OCI-LY7 (cell line): ENCODE measurements around the gene TRANK1. TPM values are rescaled to one million over a fixed set of nuclear protein-coding genes. Genes with fewer than 3 reads are reported as not detected.

Experiments
- BruUV-seq: library from RNA; stranded (reverse); fragments of 400-500 nt; replicated peaks from 2 replicates; lab custom pipeline; 2021; lab: Mats Ljungman, UMichigan
- CTCF ChIA-PET: fragments of 300-600 bp; sonication (Branson Sonifier 250); formaldehyde crosslinking; loops from one replicate; lab custom pipeline; 2022; ENCODE audit warnings: antibody characterized with exemption; ENCODE audit not compliant: unreplicated experiment; lab: Charles Lee
- POLR2A ChIA-PET: fragments of 300-600 bp; sonication (Branson Sonifier 250); formaldehyde crosslinking; loops from one replicate; lab custom pipeline; 2022; ENCODE audit warnings: antibody characterized with exemption; lab: Charles Lee
- DNase-seq: peaks from one replicate; pipeline ENCODE4 v3.0.0-alpha.2; 2015; ENCODE audit warnings: low spot score
- H2AFZ ChIP-seq: fragments of 200-600 bp; sonication (generic), shearing (Covaris generic); 2 replicates; pipeline ENCODE4 v1.6.1; 2014; ENCODE audit warnings: mild to moderate bottlenecking, antibody characterized with exemption, low read length, moderate library complexity
- H3K27ac ChIP-seq: fragments of 200-600 bp; sonication (generic); 2 replicates; pipeline ENCODE4 v1.5.1; 2014; ENCODE audit warnings: mixed run types, low read depth, mild to moderate bottlenecking, moderate library complexity, low read length, inconsistent platforms; ENCODE audit not compliant: poor library complexity, severe bottlenecking
- H3K36me3 ChIP-seq: fragments of 200-600 bp; sonication (generic); 2 replicates; pipeline ENCODE4 v1.6.1; 2014; ENCODE audit warnings: mild to moderate bottlenecking, antibody characterized with exemption, low read length, moderate library complexity, mixed read lengths; ENCODE audit not compliant: insufficient read depth
- H3K4me1 ChIP-seq: fragments of 200-600 bp; sonication (generic); 2 replicates; pipeline ENCODE4 v1.5.1; 2014; ENCODE audit warnings: mild to moderate bottlenecking, low read length; ENCODE audit not compliant: insufficient read depth, poor library complexity, severe bottlenecking
- H3K4me2 ChIP-seq: fragments of 200-600 bp; sonication (generic); 2 replicates; pipeline ENCODE4 v1.6.1; 2014; ENCODE audit warnings: mild to moderate bottlenecking, low read length
- H3K4me3 ChIP-seq: fragments of 200-600 bp; sonication (generic); 2 replicates; pipeline ENCODE4 v1.5.1; 2014; ENCODE audit warnings: mild to moderate bottlenecking, low read depth, low read length; ENCODE audit not compliant: poor library complexity, severe bottlenecking
- H3K79me2 ChIP-seq: fragments of 200-600 bp; sonication (generic); 2 replicates; pipeline ENCODE4 v1.6.1; 2016; ENCODE audit warnings: low read depth, mild to moderate bottlenecking, low read length, moderate library complexity, mixed read lengths; ENCODE audit not compliant: insufficient read depth
- H3K9me2 ChIP-seq: fragments of 200-600 bp; sonication (generic); 2 replicates; pipeline ENCODE4 v1.6.1; 2016; ENCODE audit warnings: mild to moderate bottlenecking, low read length, mixed read lengths; ENCODE audit not compliant: insufficient read depth
- H3K9me3 ChIP-seq: fragments of 200-600 bp; sonication (generic); 2 replicates; pipeline ENCODE4 v1.6.1; 2014; ENCODE audit warnings: mild to moderate bottlenecking, mixed run types, low read length, mixed read lengths
- H4K20me1 ChIP-seq: fragments of 200-600 bp; sonication (generic); 2 replicates; pipeline ENCODE4 v1.6.1; 2014; ENCODE audit warnings: mild to moderate bottlenecking, antibody characterized with exemption, low read length, moderate library complexity, mixed read lengths; ENCODE audit not compliant: insufficient read depth
- EZH2phosphoT487 ChIP-seq: fragments of 200-600 bp; sonication (generic); IDR thresholded peaks from 2 replicates; pipeline ENCODE4 v1.6.1; 2018; ENCODE audit warnings: low read depth, borderline replicate concordance, mild to moderate bottlenecking, mixed run types, antibody characterized with exemption, low read length, moderate library complexity, mixed read lengths
- intact Hi-C: fragments of 100-400 bp; cut with micrococcal nuclease; formaldehyde crosslinking; loops from one replicate; pipeline ENCODE4 v1.10.0; 2022; ENCODE audit not compliant: unreplicated experiment
- total RNA-seq, 2 experiments: library from RNA; depleted of rRNA in 1 of 2; stranded (reverse); fragments of >200 nt in 1 of 2; shearing (Covaris generic) in 1 of 2; gene quantifications; 2 replicates each; pipeline ENCODE4 v1.2.3, GENCODE V29; 2014 to 2022
- TF ChIP-seq, protein P1 (sequence below): fragments of 200-600 bp; sonication (generic); conservative IDR thresholded peaks from 2 replicates; pipeline ENCODE4 v1.5.1; 2014; ENCODE audit warnings: mild to moderate bottlenecking, antibody characterized with exemption, low read length, moderate library complexity, mixed read lengths

The TRANK1 gene
- total RNA-seq, 2 experiments from 2014 or later = 34.9 to 57.1 TPM

DNA sequence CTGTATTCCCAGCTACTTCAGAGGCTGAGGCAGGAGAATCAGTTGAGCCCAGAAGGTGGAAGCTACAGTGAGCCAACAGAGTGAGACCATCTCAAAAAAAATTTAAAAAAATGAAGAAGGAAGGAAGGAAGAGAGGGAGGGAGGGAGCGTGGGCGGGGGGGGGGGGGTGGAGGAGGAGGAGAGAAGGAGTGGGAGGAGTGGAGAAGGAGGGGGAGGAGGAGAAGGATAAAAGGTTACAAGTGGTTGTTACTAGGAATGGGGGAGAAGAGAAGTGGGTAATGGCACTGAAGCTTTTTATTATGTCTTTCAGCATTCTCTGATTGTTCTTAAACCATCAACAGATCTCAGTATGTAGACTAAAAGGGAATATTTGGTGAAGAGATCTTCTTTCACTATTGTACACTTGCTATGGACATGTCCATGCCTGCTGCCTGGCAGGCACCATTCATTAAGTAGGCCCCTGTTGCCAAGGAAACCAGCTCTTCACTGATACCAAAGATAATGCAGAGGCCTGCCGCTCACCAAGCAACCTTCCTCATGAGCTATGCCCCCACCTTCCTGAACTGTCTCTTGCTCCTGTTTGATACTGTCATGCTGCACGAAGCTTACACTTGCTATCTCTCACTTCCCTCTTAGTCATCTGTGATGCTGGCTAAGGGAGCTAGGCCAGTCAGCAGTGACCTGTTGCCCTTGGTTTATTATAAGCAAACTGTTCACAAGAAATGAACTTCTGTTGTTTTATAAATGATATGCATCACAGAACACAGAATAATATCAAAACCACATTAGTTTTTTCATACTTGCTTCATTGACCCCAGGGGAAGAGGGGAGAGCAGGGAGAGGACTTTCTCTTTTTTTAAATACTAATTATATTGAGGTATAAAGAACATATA, 24.9 kb upstream of the TRANK1 start:
- TF ChIP-seq EZH2phosphoT487 = no peak
- TF ChIP-seq, protein P1, sequence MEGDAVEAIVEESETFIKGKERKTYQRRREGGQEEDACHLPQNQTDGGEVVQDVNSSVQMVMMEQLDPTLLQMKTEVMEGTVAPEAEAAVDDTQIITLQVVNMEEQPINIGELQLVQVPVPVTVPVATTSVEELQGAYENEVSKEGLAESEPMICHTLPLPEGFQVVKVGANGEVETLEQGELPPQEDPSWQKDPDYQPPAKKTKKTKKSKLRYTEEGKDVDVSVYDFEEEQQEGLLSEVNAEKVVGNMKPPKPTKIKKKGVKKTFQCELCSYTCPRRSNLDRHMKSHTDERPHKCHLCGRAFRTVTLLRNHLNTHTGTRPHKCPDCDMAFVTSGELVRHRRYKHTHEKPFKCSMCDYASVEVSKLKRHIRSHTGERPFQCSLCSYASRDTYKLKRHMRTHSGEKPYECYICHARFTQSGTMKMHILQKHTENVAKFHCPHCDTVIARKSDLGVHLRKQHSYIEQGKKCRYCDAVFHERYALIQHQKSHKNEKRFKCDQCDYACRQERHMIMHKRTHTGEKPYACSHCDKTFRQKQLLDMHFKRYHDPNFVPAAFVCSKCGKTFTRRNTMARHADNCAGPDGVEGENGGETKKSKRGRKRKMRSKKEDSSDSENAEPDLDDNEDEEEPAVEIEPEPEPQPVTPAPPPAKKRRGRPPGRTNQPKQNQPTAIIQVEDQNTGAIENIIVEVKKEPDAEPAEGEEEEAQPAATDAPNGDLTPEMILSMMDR = no peak
- no TSS peak for BruUV-seq
- H3K4me1 ChIP-seq = peaks cover 40% of the 10 kb centered on the region
- intact Hi-C loops = no loop called here
- H4K20me1 ChIP-seq = no peaks in the 10 kb centered on the region
- H3K36me3 ChIP-seq = no peaks in the 10 kb centered on the region
- CTCF ChIA-PET = interaction anchor here (0.8 to 1.6 kb wide), 3 partner anchors 12 to 71 kb away, joined by 3 to 14 read pairs (median 7); partner anchors contain the start of genes EPM2AIP1 and MLH1
- no peaks in the 10 kb centered on the region for H3K79me2 ChIP-seq
- no peaks in the 10 kb centered on the region for H3K9me3 ChIP-seq
- H2AFZ ChIP-seq = peak overlapping the region; percentile 69; the same call in 1 of the 2 replicates
- no peak overlapping the region for H3K4me3 ChIP-seq
- peak; percentile 79 for DNase-seq
- POLR2A ChIA-PET = interaction anchor here (0.6 to 2.1 kb wide), 14 partner anchors 10 to 1287 kb away, joined by 3 to 21 read pairs (median 4); partner anchors contain the start of genes EPM2AIP1, MLH1 and TRANK1
- peak overlapping the region; percentile 33 for H3K27ac ChIP-seq
- H3K4me2 ChIP-seq = peak overlapping the region; percentile 50
- H3K9me2 ChIP-seq = no peaks in the 10 kb centered on the region

DNA sequence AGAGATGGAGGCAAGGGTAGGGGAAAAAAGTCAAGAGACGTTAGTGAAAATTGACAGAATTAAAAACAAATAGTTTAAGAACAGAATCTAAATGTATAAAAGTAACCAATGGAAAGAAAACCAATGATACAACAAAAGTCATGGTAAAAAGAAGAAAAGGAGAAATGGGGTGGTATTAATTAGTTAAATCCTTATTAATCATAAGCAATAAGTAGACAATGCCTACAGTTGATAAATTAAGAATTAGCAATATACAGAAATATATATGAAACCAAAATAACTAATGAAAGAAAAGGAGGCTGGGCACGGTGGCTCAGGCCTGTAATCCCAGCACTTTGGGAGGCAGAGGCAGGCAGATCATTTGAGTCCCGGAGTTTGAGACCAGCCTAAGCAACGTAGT, 24.2 kb upstream of the TRANK1 start:
- H4K20me1 ChIP-seq = no peaks in the 10 kb centered on the region
- no TSS peak for BruUV-seq
- no peaks in the 10 kb centered on the region for H3K9me3 ChIP-seq
- DNase-seq = no peak
- peak overlapping the region; percentile 69; the same call in 1 of the 2 replicates for H2AFZ ChIP-seq
- H3K36me3 ChIP-seq = no peaks in the 10 kb centered on the region
- no peak for TF ChIP-seq EZH2phosphoT487
- TF ChIP-seq, protein P1 = no peak
- H3K9me2 ChIP-seq = no peaks in the 10 kb centered on the region
- peak overlapping the region; percentile 41 for H3K4me2 ChIP-seq
- no peak overlapping the region for H3K27ac ChIP-seq
- intact Hi-C loops = no loop called here
- H3K4me3 ChIP-seq = no peak overlapping the region
- H3K79me2 ChIP-seq = no peaks in the 10 kb centered on the region
- ChIA-PET CTCF (interaction anchor here (1.6 kb wide), 2 partner anchors 11 to 24 kb away, joined by 7 to 14 read pairs; partner anchors contain the start of genes EPM2AIP1 and MLH1), POLR2A (interaction anchor here (0.6 to 2.1 kb wide), 8 partner anchors 11 to 1286 kb away, joined by 3 to 21 read pairs (median 4); partner anchors contain the start of genes EPM2AIP1 and MLH1)
- H3K4me1 ChIP-seq = peaks cover 44% of the 10 kb centered on the region
